HEK293 (cell line): Measurements from ENCODE around the gene KCTD2.

Experiments
- CTCF ChIP-seq: fragments of 450-650 bp; formaldehyde crosslinking; IDR thresholded peaks from 2 replicates; pipeline ENCODE4 v1.5.1; 2016; ENCODE audit warnings: missing biosample characterization, missing genetic modification characterization
- TCF7L2 ChIP-seq: IDR thresholded peaks from 2 replicates; pipeline ENCODE4 v1.6.1; 2011; ENCODE audit warnings: low read depth, mild to moderate bottlenecking, inconsistent platforms, low read length, moderate library complexity, borderline replicate concordance
- ZBTB26 ChIP-seq: fragments of 450-650 bp; formaldehyde crosslinking; optimal IDR thresholded peaks from 2 replicates; pipeline ENCODE3; 2016; ENCODE audit warnings: missing biosample characterization, mild to moderate bottlenecking, missing genetic modification characterization
- ZBTB44 ChIP-seq: fragments of 450-650 bp; IDR thresholded peaks from 2 replicates; pipeline ENCODE4 v1.5.1; 2018; ENCODE audit warnings: missing biosample characterization, mild to moderate bottlenecking, missing genetic modification characterization
- ZNF138 ChIP-seq: fragments of 450-650 bp; formaldehyde crosslinking; IDR thresholded peaks from 2 replicates; pipeline ENCODE4 v1.5.1; 2016; ENCODE audit warnings: missing biosample characterization, missing genetic modification characterization, borderline replicate concordance
- ZNF19 ChIP-seq: fragments of 450-650 bp; formaldehyde crosslinking; IDR thresholded peaks from 2 replicates; pipeline ENCODE4; 2016; ENCODE audit warnings: missing biosample characterization, missing genetic modification characterization, low read depth
- ZNF24 ChIP-seq: fragments of 450-650 bp; formaldehyde crosslinking; IDR thresholded peaks from 2 replicates; pipeline ENCODE4 v1.5.1; 2016; ENCODE audit warnings: missing biosample characterization, missing genetic modification characterization
- ZNF274 ChIP-seq, 2 experiments: fragments of 200-500 bp in 1 of 2; fragments of 450-650 bp in 1 of 2; sonication (Bioruptor generic) in 1 of 2; formaldehyde crosslinking in 1 of 2; IDR thresholded peaks; 2 replicates each; pipeline versions ENCODE4 v1.5.1 to v1.6.1; 2014 to 2016; ENCODE audit warnings: borderline replicate concordance in 1 of 2, inconsistent platforms in 1 of 2, low read length in 1 of 2, missing biosample characterization in 1 of 2, missing genetic modification characterization in 1 of 2
- ZNF548 ChIP-seq: fragments of 450-650 bp; formaldehyde crosslinking; IDR thresholded peaks from 2 replicates; pipeline ENCODE4 v1.5.1; 2016; ENCODE audit warnings: missing biosample characterization, missing genetic modification characterization

GRCh38 chr17:74999523-74999922 is 47.5 kb upstream of the KCTD2 start:
- TF ChIP-seq ZBTB44 (tag by site-specific recombination) (no peak), CTCF (tag by site-specific recombination) (no peak), ZNF24 (tag by site-specific recombination) (no peak), ZNF548 (tag by site-specific recombination) (no peak), ZNF274 (IDR thresholded peaks at IDR 0.05; ENCODE audit: low read length) (no peak), ZNF274 (tag by site-specific recombination; IDR thresholded peaks at IDR 0.05; ENCODE audit: borderline replicate concordance) (no peak), ZBTB26 (tag by site-specific recombination) (no peak), ZNF138 (no peak), ZNF19 (tag by site-specific recombination) (no peak), TCF7L2 (no peak)
